ENCODE data around the gene NAGLU. TPM values are rescaled to one million over a fixed set of nuclear protein-coding genes. Genes with fewer than 3 reads are reported as not detected.
"Not testable (repeated sequence)": the region's sequence is repeated elsewhere in the genome, so short reads cannot be mapped to it uniquely, and the experiment has no call there.

NAGLU gene
- total and polyA plus RNA-seq, 9 donors, result 15.4 to 24.1 (median 20.6) TPM

GRCh38 chr17:42541041-42541833 lies 5.2 kb downstream of the NAGLU start:
- WGBS (ENCODE audit: insufficient coverage), result 87% methylated on average over 13 of the region's 17 CpGs
- Histone ChIP-seq H3K27me3 (ENCODE audit: control insufficient read depth, insufficient read depth, low read length) (no peaks in the 10 kb centered on the region), H3K4me1 (ENCODE audit: control insufficient read depth, insufficient read depth, low read length) (peaks cover 54% of the 10 kb centered on the region), H3K36me3 (ENCODE audit: control insufficient read depth, insufficient read depth, low read length) (peaks cover 69% of the 10 kb centered on the region), H3K27ac (ENCODE audit: low read length) (no peak overlapping the region), H3K4me3 (ENCODE audit: low read length) (no peak overlapping the region), H3K9me3 (replicated peaks; ENCODE audit: control insufficient read depth, low read depth, low read length) (no peaks in the 10 kb centered on the region)
- no peak for DNase-seq

DNA sequence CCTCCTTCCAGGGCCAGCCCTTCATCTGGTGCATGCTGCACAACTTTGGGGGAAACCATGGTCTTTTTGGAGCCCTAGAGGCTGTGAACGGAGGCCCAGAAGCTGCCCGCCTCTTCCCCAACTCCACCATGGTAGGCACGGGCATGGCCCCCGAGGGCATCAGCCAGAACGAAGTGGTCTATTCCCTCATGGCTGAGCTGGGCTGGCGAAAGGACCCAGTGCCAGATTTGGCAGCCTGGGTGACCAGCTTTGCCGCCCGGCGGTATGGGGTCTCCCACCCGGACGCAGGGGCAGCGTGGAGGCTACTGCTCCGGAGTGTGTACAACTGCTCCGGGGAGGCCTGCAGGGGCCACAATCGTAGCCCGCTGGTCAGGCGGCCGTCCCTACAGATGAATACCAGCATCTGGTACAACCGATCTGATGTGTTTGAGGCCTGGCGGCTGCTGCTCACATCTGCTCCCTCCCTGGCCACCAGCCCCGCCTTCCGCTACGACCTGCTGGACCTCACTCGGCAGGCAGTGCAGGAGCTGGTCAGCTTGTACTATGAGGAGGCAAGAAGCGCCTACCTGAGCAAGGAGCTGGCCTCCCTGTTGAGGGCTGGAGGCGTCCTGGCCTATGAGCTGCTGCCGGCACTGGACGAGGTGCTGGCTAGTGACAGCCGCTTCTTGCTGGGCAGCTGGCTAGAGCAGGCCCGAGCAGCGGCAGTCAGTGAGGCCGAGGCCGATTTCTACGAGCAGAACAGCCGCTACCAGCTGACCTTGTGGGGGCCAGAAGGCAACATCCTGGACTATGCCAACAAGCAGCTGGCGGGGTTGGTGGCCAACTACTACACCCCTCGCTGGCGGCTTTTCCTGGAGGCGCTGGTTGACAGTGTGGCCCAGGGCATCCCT lies 7.4 kb downstream of the NAGLU start:
- no peaks in the 10 kb centered on the region for H3K9me3 ChIP-seq (replicated peaks; ENCODE audit: control insufficient read depth, low read depth, low read length)
- H3K4me1 ChIP-seq (ENCODE audit: control insufficient read depth, insufficient read depth, low read length), result peaks cover 36% of the 10 kb centered on the region
- 81% methylated on average over 39 of the region's 39 CpGs for WGBS (ENCODE audit: insufficient coverage)
- peaks cover 58% of the 10 kb centered on the region for H3K36me3 ChIP-seq (ENCODE audit: control insufficient read depth, insufficient read depth, low read length)
- peak; percentile 85 for DNase-seq
- H3K27me3 ChIP-seq (ENCODE audit: control insufficient read depth, insufficient read depth, low read length), result no peaks in the 10 kb centered on the region
- H3K27ac ChIP-seq (ENCODE audit: low read length), result peak overlapping the region; percentile 84
- H3K4me3 ChIP-seq (ENCODE audit: low read length), result no peak overlapping the region

DNA sequence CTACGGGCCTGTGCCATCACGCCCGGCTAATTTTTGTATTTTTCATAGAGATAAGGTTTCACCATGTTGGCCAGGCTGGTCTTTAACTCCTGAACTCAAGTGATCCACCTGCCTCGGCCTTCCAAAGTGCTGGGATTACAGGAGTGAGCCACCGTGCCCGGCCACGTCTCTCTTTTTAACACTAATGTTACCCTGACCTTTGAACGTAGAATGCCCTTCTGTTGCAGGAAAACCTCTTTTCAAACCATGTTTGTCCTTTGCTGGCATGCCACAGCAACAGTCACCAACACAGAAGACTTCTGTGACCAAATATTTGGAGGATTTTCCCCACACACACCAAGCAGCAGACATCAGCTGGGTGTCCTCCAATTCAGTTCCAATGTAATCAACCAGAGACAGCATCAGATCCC lies 8.8 kb downstream of the NAGLU start:
- H3K9me3 ChIP-seq (replicated peaks; ENCODE audit: control insufficient read depth, low read depth, low read length), result no peaks in the 10 kb centered on the region
- no peak overlapping the region for H3K4me3 ChIP-seq (ENCODE audit: low read length)
- peaks cover 44% of the 10 kb centered on the region for H3K36me3 ChIP-seq (ENCODE audit: control insufficient read depth, insufficient read depth, low read length)
- peaks cover 3% of the 10 kb centered on the region for H3K27me3 ChIP-seq (ENCODE audit: control insufficient read depth, insufficient read depth, low read length)
- peaks cover 37% of the 10 kb centered on the region for H3K4me1 ChIP-seq (ENCODE audit: control insufficient read depth, insufficient read depth, low read length)
- WGBS (ENCODE audit: insufficient coverage), result 64% methylated on average over 4 of the region's 8 CpGs
- DNase-seq, result no peak
- H3K27ac ChIP-seq (ENCODE audit: low read length), result peak overlapping the region; percentile 13

DNA sequence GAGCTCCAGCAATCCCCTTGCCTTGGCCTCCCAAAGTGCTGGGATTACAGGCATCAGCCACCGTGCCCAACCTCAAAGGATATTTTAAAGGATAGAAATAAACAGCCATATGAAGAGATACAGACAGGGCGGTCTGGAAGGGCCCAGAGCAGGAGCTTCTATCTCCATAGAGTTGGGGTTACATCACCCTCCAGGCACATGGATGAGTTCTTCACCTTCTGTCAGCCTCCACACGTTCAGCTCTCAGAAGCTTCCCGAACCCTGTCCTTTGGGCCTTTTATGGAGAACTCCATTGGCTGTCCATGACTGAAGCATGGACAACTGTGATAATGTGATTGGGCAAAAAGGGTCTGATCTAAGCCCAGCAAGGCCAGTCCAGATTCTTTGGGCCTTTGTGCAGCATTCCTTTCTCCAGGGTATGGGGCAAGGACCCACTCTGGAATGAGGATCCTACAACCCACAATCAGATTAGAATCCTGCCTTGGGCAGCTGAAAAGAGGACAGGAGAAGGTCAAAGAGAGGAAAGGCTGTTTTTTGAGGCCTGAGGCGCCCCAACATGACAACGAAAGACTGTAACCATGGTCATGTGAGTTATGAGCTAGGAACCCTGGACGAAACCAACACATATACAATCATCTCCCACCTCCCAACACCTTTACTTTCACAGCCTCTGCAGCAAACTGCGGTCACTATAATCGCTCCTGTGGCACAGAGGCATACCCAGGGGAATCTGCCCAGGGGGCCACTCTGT lies 9.9 kb downstream of the NAGLU start:
- H3K27ac ChIP-seq (ENCODE audit: low read length); DNase-seq; H3K9me3 ChIP-seq (replicated peaks; ENCODE audit: control insufficient read depth, low read depth, low read length); H3K27me3 ChIP-seq (ENCODE audit: control insufficient read depth, insufficient read depth, low read length); H3K4me3 ChIP-seq (ENCODE audit: low read length): not testable (repeated sequence)
- Histone ChIP-seq H3K36me3 (ENCODE audit: control insufficient read depth, insufficient read depth, low read length) (peaks cover 37% of the 10 kb centered on the region), H3K4me1 (ENCODE audit: control insufficient read depth, insufficient read depth, low read length) (peaks cover 37% of the 10 kb centered on the region)
- 100% methylated on average over 1 of the region's 9 CpGs for WGBS (ENCODE audit: insufficient coverage)

- 71% methylated on average over 19 of the region's 23 CpGs for WGBS (ENCODE audit: insufficient coverage)
- H3K27ac ChIP-seq (ENCODE audit: low read length), result no peak overlapping the region
Measured at GRCh38 chr17:42547001-42547461, 11.0 kb downstream of the NAGLU start.

DNA sequence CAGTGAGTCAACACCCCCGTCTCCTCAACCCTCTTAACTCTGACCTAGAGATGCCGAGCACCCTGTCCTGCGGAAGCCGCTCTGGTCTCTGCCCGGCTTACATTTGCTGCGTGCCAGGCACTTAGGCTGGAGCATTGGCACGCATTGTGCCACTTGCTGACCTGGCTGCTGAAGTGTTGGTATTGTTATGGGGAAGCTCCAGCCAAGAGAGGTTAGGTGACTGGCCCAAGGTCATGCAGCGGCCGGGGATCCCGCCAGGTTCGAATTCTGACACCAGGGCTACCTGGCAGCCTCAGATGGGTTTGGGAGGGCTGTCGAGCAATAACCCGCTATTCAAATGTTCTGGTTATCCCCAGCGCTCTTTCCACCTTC lies 11.6 kb downstream of the NAGLU start:
- peaks cover 23% of the 10 kb centered on the region for H3K36me3 ChIP-seq (ENCODE audit: control insufficient read depth, insufficient read depth, low read length)
- WGBS (ENCODE audit: insufficient coverage), result 84% methylated on average over 13 of the region's 14 CpGs
- H3K9me3 ChIP-seq (replicated peaks; ENCODE audit: control insufficient read depth, low read depth, low read length), result no peaks in the 10 kb centered on the region
- peaks cover 31% of the 10 kb centered on the region for H3K4me1 ChIP-seq (ENCODE audit: control insufficient read depth, insufficient read depth, low read length)
- H3K27me3 ChIP-seq (ENCODE audit: control insufficient read depth, insufficient read depth, low read length), result peaks cover 3% of the 10 kb centered on the region
- DNase-seq, result no peak
- H3K4me3 ChIP-seq (ENCODE audit: low read length), result no peak overlapping the region
- no peak overlapping the region for H3K27ac ChIP-seq (ENCODE audit: low read length)

More at GRCh38 chr17:42547001-42547461, 11.0 kb downstream of the NAGLU start:
- peaks cover 37% of the 10 kb centered on the region for H3K4me1 ChIP-seq (ENCODE audit: control insufficient read depth, insufficient read depth, low read length)
- DNase-seq, result no peak
- no peak overlapping the region for H3K4me3 ChIP-seq (ENCODE audit: low read length)
- H3K36me3 ChIP-seq (ENCODE audit: control insufficient read depth, insufficient read depth, low read length), result peaks cover 27% of the 10 kb centered on the region
- peaks cover 3% of the 10 kb centered on the region for H3K27me3 ChIP-seq (ENCODE audit: control insufficient read depth, insufficient read depth, low read length)
- no peaks in the 10 kb centered on the region for H3K9me3 ChIP-seq (replicated peaks; ENCODE audit: control insufficient read depth, low read depth, low read length)

- DNase-seq, result no peak
- no peak overlapping the region for H3K27ac ChIP-seq (ENCODE audit: low read length)
- H3K4me3 ChIP-seq (ENCODE audit: low read length), result peak overlapping the region; percentile 37
- peaks cover 3% of the 10 kb centered on the region for H3K27me3 ChIP-seq (ENCODE audit: control insufficient read depth, insufficient read depth, low read length)
- H3K9me3 ChIP-seq (replicated peaks; ENCODE audit: control insufficient read depth, low read depth, low read length), result no peaks in the 10 kb centered on the region
- peaks cover 17% of the 10 kb centered on the region for H3K36me3 ChIP-seq (ENCODE audit: control insufficient read depth, insufficient read depth, low read length)
- peaks cover 29% of the 10 kb centered on the region for H3K4me1 ChIP-seq (ENCODE audit: control insufficient read depth, insufficient read depth, low read length)
- 8% methylated on average over 59 of the region's 74 CpGs for WGBS (ENCODE audit: insufficient coverage)
Measured at GRCh38 chr17:42548070-42548837, 12.2 kb downstream of the NAGLU start.

- Histone ChIP-seq H3K4me3 (ENCODE audit: low read length) (no peak overlapping the region), H3K27me3 (ENCODE audit: control insufficient read depth, insufficient read depth, low read length) (peaks cover 3% of the 10 kb centered on the region), H3K36me3 (ENCODE audit: control insufficient read depth, insufficient read depth, low read length) (peaks cover 13% of the 10 kb centered on the region), H3K4me1 (ENCODE audit: control insufficient read depth, insufficient read depth, low read length) (peaks cover 29% of the 10 kb centered on the region), H3K9me3 (replicated peaks; ENCODE audit: control insufficient read depth, low read depth, low read length) (no peaks in the 10 kb centered on the region), H3K27ac (ENCODE audit: low read length) (no peak overlapping the region)
- no peak for DNase-seq
- WGBS (ENCODE audit: insufficient coverage), result 97% methylated on average over 8 of the region's 14 CpGs
Measured at GRCh38 chr17:42548993-42549755, 13.1 kb downstream of the NAGLU start.

GRCh38 chr17:42552736-42553135 lies 16.7 kb downstream of the NAGLU start, which contains the start of gene HSD17B1:
Gene HSD17B1 (plus strand): TSS chr17:42552923. CDS start chr17:42552934, 11 bp downstream.
- DNase-seq; H3K27me3 ChIP-seq (ENCODE audit: control insufficient read depth, insufficient read depth, low read length); H3K9me3 ChIP-seq (replicated peaks; ENCODE audit: control insufficient read depth, low read depth, low read length); H3K27ac ChIP-seq (ENCODE audit: low read length); H3K36me3 ChIP-seq (ENCODE audit: control insufficient read depth, insufficient read depth, low read length): not testable (repeated sequence)
- WGBS (ENCODE audit: insufficient coverage), result 96% methylated on average over 4 of the region's 15 CpGs
- H3K4me1 ChIP-seq (ENCODE audit: control insufficient read depth, insufficient read depth, low read length), result peaks cover 26% of the 10 kb centered on the region
- peak within 1 kb of the TSS; percentile 96 for H3K4me3 ChIP-seq (ENCODE audit: low read length)
